Gastrocnemius medialis (tissue), 4 donors: ENCODE data around the gene ARL5A. TPM values are rescaled to one million over a fixed set of nuclear protein-coding genes. Genes with fewer than 3 reads are reported as not detected.
A peak's percentile ranks its signal among the peaks of the same experiment; 100 is the strongest.

ENCODE experiments used
- ATAC-seq, 2 donors: fragments of 150-250 bp; one replicate each; pipeline ENCODE4 v1.9.1; 2016
- DNase-seq, 2 donors: peaks; one replicate each; pipeline ENCODE4 v3.0.0-alpha.2; 2019
- H3K27ac ChIP-seq, 4 donors: fragments of 200-600 bp; sonication (generic); 1 replicate in 1 of 4; 2 replicates in 3 of 4; pipeline ENCODE4 v1.5.1; 2016 to 2018; ENCODE audit warnings: mild to moderate bottlenecking in 2 of 4, moderate library complexity in 1 of 4
- H3K27me3 ChIP-seq, 3 donors: fragments of 200-600 bp; sonication (generic) in 2 of 3; 1 replicate in 1 of 3; 2 replicates in 2 of 3; pipeline versions ENCODE4 v1.5.1 to v1.6.0; 2016 to 2019; ENCODE audit warnings: mild to moderate bottlenecking in 1 of 3, moderate library complexity in 1 of 3
- H3K36me3 ChIP-seq, 2 donors: fragments of 200-600 bp; sonication (generic) in 1 of 2; one replicate each; pipeline ENCODE4 v1.5.1; 2017 to 2018
- H3K4me1 ChIP-seq, 2 donors: fragments of 200-600 bp; sonication (generic) in 1 of 2; one replicate each; pipeline ENCODE4 v1.5.1; 2016 to 2017; ENCODE audit warnings: mild to moderate bottlenecking in 2 of 2
- H3K4me3 ChIP-seq, 4 donors: fragments of 200-600 bp; sonication (generic) in 3 of 4; 1 replicate in 1 of 4; 2 replicates in 3 of 4; pipeline ENCODE4 v1.5.1; 2016 to 2019; ENCODE audit warnings: mild to moderate bottlenecking in 2 of 4
- H3K9me3 ChIP-seq, 3 donors: fragments of 200-600 bp; sonication (generic) in 2 of 3; 1 replicate in 1 of 3; 2 replicates in 2 of 3; pipeline ENCODE4 v1.5.1; 2016 to 2019
- POLR2A ChIP-seq, 2 donors: fragments of 450-650 bp; IDR thresholded peaks; one replicate each; pipeline ENCODE4 v1.6.1; 2017; ENCODE audit warnings: antibody characterized with exemption in 2 of 2, mild to moderate bottlenecking in 2 of 2, moderate library complexity in 2 of 2
- in situ Hi-C, 4 donors: fragments of 200-750 bp; cut with MboI; loops; one replicate each; pipeline versions ENCODE4 v1.15.0 to v1.8.0; 2017; ENCODE audit warnings: low sequenced_read_pairs in 4 of 4
- intact Hi-C: fragments of 100-400 bp; cut with DNase I; formaldehyde crosslinking; loops from one replicate; pipeline ENCODE4 v1.15.1; 2023; ENCODE audit warnings: low total_unique reads
- total RNA-seq, 4 donors: library from RNA; depleted of rRNA; stranded (reverse); fragments of >200 nt; gene quantifications; one replicate each; pipeline versions ENCODE4 v1.1.0 to v1.2.3, GENCODE V29; 2016
- TF ChIP-seq, protein P1 (sequence below), 5 experiments: fragments of 450-650 bp in 3 of 5; fragments of 200-600 bp in 2 of 5; sonication (generic) in 2 of 5; IDR thresholded peaks in 4 of 5; conservative IDR thresholded peaks in 1 of 5; 1 replicate in 4 of 5; 2 replicates in 1 of 5; pipeline ENCODE4 v1.5.1; 2016 to 2019; ENCODE audit warnings: antibody characterized with exemption in 5 of 5, mild to moderate bottlenecking in 3 of 5, moderate library complexity in 3 of 5

ARL5A gene
- total RNA-seq, 4 donors from 2014 or later = 45.0 to 81.7 (median 60.6) TPM

- TF ChIP-seq POLR2A (IDR thresholded peaks at IDR 0.05) = no peak
- TF ChIP-seq, protein P1, sequence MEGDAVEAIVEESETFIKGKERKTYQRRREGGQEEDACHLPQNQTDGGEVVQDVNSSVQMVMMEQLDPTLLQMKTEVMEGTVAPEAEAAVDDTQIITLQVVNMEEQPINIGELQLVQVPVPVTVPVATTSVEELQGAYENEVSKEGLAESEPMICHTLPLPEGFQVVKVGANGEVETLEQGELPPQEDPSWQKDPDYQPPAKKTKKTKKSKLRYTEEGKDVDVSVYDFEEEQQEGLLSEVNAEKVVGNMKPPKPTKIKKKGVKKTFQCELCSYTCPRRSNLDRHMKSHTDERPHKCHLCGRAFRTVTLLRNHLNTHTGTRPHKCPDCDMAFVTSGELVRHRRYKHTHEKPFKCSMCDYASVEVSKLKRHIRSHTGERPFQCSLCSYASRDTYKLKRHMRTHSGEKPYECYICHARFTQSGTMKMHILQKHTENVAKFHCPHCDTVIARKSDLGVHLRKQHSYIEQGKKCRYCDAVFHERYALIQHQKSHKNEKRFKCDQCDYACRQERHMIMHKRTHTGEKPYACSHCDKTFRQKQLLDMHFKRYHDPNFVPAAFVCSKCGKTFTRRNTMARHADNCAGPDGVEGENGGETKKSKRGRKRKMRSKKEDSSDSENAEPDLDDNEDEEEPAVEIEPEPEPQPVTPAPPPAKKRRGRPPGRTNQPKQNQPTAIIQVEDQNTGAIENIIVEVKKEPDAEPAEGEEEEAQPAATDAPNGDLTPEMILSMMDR (IDR thresholded peaks at IDR 0.05 in 4 of 5, conservative IDR thresholded peaks at IDR 0.05 in 1 of 5) = no peak
- ATAC-seq (no peak), DNase-seq (no peak)
- Histone ChIP-seq H3K4me1 (peaks cover 36 to 37% of the 10 kb centered on the region in 2 donors), H3K9me3 (no peaks in the 10 kb centered on the region), H3K27me3 (no peaks in the 10 kb centered on the region), H3K27ac (peak overlapping the region; percentile 88 to 92 (median 89)), H3K4me3 (no peak overlapping the region), H3K36me3 (peaks cover 0 to 10% of the 10 kb centered on the region in 2 donors)
- in situ Hi-C loops = no loop called here
- intact Hi-C loops = no loop called here
These were observed 51.9 kb downstream of the ARL5A start for GRCh38 chr2:151776367-151776766.

DNA sequence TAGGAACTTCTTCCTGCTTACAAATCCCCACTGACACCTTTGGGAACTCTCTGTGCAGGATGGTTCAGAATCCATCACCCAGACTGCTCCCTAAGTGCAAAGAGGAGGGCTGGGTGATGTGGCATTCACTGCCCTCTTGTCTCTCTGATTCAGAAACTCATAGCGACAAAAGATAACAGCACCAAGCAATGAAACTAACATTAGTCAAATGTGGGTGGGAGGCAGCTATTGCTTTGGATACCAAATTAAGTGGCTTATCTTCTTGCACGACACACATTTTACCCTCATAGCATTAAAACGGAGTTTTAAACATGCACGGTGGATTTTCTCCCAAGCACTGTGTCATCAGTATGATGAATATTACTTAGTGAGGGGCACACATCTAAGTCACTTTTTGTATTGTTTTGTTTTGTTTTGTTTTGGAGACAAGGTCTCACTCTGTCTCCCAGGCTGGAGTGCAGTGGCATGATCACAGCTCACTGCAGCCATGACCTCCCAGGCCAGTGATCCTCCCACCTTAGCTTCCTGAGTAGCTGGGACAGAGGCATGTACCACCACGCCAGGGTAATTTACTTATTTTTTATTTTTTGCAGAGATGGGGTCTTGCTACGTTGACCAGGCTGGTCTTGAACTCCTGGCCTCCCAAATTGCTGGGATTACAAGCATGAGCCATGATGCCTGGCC lies 53.0 kb downstream of the ARL5A start:
- no peak for ATAC-seq
- Histone ChIP-seq H3K4me3 (peak overlapping the region in 1 of 4 donors; percentile 0), H3K4me1 (peaks cover 44 to 47% of the 10 kb centered on the region in 2 donors), H3K27me3 (no peaks in the 10 kb centered on the region), H3K9me3 (no peaks in the 10 kb centered on the region), H3K27ac (peak overlapping the region; percentile 88 to 92 (median 89)), H3K36me3 (peaks cover 0 to 5% of the 10 kb centered on the region in 2 donors)
- in situ Hi-C loops = no loop called here
- TF ChIP-seq, protein P1 (IDR thresholded peaks at IDR 0.05 in 4 of 5, conservative IDR thresholded peaks at IDR 0.05 in 1 of 5) = no peak
- no peak for TF ChIP-seq POLR2A (IDR thresholded peaks at IDR 0.05)
- no peak for DNase-seq
- intact Hi-C loops = no loop called here

GRCh38 chr2:151774506-151774905 lies 53.7 kb downstream of the ARL5A start:
- no peaks in the 10 kb centered on the region for H3K27me3 ChIP-seq
- no peaks in the 10 kb centered on the region for H3K9me3 ChIP-seq
- H3K4me3 ChIP-seq = peak overlapping the region in 2 of 4 donors; percentile 0 to 11
- peaks cover 0 to 5% of the 10 kb centered on the region in 2 donors for H3K36me3 ChIP-seq
- no peak for DNase-seq
- H3K4me1 ChIP-seq = peaks cover 44 to 47% of the 10 kb centered on the region in 2 donors
- in situ Hi-C loops (no loop called here), intact Hi-C loops (no loop called here)
- peak in 1 of 2 donors; percentile 57 for TF ChIP-seq POLR2A (IDR thresholded peaks at IDR 0.05)
- TF ChIP-seq, protein P1 (IDR thresholded peaks at IDR 0.05 in 4 of 5, conservative IDR thresholded peaks at IDR 0.05 in 1 of 5) = no peak
- H3K27ac ChIP-seq = peak overlapping the region; percentile 88 to 92 (median 89)
- ATAC-seq = peak; percentile 67 to 72

- in situ Hi-C loops = no loop called here
- Histone ChIP-seq H3K27me3 (no peaks in the 10 kb centered on the region), H3K36me3 (peaks cover 0 to 5% of the 10 kb centered on the region in 2 donors), H3K4me3 (peak overlapping the region in 1 of 4 donors; percentile 3), H3K4me1 (peaks cover 58 to 61% of the 10 kb centered on the region in 2 donors), H3K27ac (peak overlapping the region; percentile 88 to 92 (median 89)), H3K9me3 (no peaks in the 10 kb centered on the region)
- ATAC-seq = peak; percentile 80 to 84
- DNase-seq = peak; percentile 88 to 90
- TF ChIP-seq POLR2A (IDR thresholded peaks at IDR 0.05) = peak in 1 of 2 donors; percentile 62
- TF ChIP-seq, protein P1 (IDR thresholded peaks at IDR 0.05 in 4 of 5, conservative IDR thresholded peaks at IDR 0.05 in 1 of 5) = no peak
- intact Hi-C loops = no loop called here
These were observed 56.4 kb downstream of the ARL5A start for GRCh38 chr2:151771599-151772358.
